GM12872 (cell line): ENCODE results near the gene MAB21L1.

Source experiments
- CTCF ChIP-seq: IDR thresholded peaks from 3 replicates; pipeline ENCODE4 v1.5.1; 2011; ENCODE audit warnings: low read depth, mild to moderate bottlenecking, low read length, moderate library complexity; ENCODE audit not compliant: insufficient read depth

The MAB21L1 gene

GRCh38 chr13:35457258-35457657 lies 19.2 kb downstream of the MAB21L1 start:
- no peak for TF ChIP-seq CTCF

GRCh38 chr13:35455022-35455421 lies 21.5 kb downstream of the MAB21L1 start:
- TF ChIP-seq CTCF: no peak

DNA sequence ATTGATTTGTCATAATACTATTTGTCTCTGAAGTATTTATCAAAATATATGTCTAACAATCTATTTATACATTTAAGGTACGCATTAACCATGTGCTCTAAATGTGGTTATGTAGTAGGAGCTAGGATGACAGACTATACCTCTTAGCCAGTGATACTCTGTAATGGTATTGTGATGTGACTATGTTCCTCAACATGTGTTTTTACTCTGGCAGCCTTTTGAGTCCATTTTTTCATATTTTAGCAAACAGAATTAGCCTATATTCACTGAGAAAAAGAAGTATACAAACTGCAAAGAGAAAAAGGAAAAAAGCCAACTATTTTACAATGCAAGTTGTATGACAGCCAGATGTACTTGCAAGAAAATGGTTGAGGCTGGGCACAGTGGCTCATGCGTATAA lies 26.7 kb downstream of the MAB21L1 start:
- no peak for TF ChIP-seq CTCF

DNA sequence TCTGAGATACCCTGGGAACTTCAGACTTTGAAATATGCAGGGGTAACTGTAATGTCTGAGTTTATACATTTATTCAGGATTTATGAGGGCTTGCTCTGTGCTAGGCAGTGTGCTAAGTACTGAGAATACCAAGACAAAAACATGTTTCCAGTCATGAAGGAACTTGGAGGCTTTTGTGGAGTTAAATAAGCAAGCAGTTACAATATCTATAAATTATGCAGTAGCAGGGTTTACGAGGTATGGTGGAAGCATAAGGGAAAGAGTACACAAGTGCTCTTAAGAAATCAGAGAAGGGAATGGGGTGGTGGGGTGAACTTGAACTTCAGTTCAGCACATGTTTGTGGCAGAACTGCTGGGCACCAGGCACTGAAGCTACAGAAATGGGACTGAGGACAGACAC lies 28.0 kb downstream of the MAB21L1 start:
- no peak for TF ChIP-seq CTCF
